Smooth muscle cell of the umbilical artery (primary cell): Measurements from ENCODE around the gene NHERF1. TPM values are rescaled to one million over a fixed set of nuclear protein-coding genes. Genes with fewer than 3 reads are reported as not detected.

ENCODE experiments used
- total RNA-seq: library from RNA; depleted of rRNA; stranded (reverse); fragments of >200 nt; gene quantifications from 2 replicates; pipeline ENCODE4 v1.2.3, GENCODE V29; 2014

Gene NHERF1
- total RNA-seq = 14.6 and 37.0 TPM in 2 replicates

GRCh38 chr17:74748529-74749278 is at the start of gene NHERF1:
Gene NHERF1, plus strand, starts transcription at chr17:74748628. Its CDS starts 219 bp downstream, at chr17:74748847.

GRCh38 chr17:74712756-74713155 is 35.7 kb upstream of the NHERF1 start, which contains the start of gene CD300LF:
Gene CD300LF, minus strand, starts transcription at chr17:74712923. Its CDS starts 57 bp downstream, at chr17:74712866.

GRCh38 chr17:74736513-74737298 is 11.7 kb upstream of the NHERF1 start, which contains the start of gene RAB37:
Gene RAB37, plus strand, starts transcription at chr17:74737256. Its CDS starts 17 bp downstream, at chr17:74737273.

GRCh38 chr17:74776044-74776962 is 27.9 kb downstream of the NHERF1 start, which contains the start of gene NAT9:
Gene NAT9, minus strand, starts transcription at chr17:74776345. Its CDS starts 647 bp downstream, at chr17:74775698.

Other genes starting within 250 kb of the NHERF1 start
- gene CD300LB, start 217.2 kb upstream of the NHERF1 start, total RNA-seq = not detected in 2 replicates
- not detected in 2 replicates for gene CD300C, start 202.5 kb upstream of the NHERF1 start, total RNA-seq
- not detected in 2 replicates for gene CD300H, start 181.1 kb upstream of the NHERF1 start, total RNA-seq
- not detected in 2 replicates for gene CD300LD, start 156.3 kb upstream of the NHERF1 start, total RNA-seq
- not detected in 2 replicates for gene CD300E, start 124.9 kb upstream of the NHERF1 start, total RNA-seq
- gene CD300LF, start 35.7 kb upstream of the NHERF1 start, total RNA-seq = not detected in 2 replicates
- 0.23 and 0.30 TPM in 2 replicates for gene RAB37, start 11.4 kb upstream of the NHERF1 start, total RNA-seq
- 55.5 and 64.7 TPM in 2 replicates for gene NAT9, start 27.7 kb downstream of the NHERF1 start, total RNA-seq
- 0.18 and 0.30 TPM in 2 replicates for gene GRIN2C, start 111.3 kb downstream of the NHERF1 start, total RNA-seq
- gene FDXR, start 124.4 kb downstream of the NHERF1 start, total RNA-seq = 45.0 and 52.9 TPM in 2 replicates
- not detected in 2 replicates for gene FADS6, start 145.0 kb downstream of the NHERF1 start, total RNA-seq
- gene USH1G, start 174.6 kb downstream of the NHERF1 start, total RNA-seq = not detected in 2 replicates
- not detected in 2 replicates for gene OTOP2, start 175.6 kb downstream of the NHERF1 start, total RNA-seq
- gene OTOP3, start 187.3 kb downstream of the NHERF1 start, total RNA-seq = not detected in 2 replicates
- 0.18 and 0.30 TPM in 2 replicates for gene HID1, start 224.1 kb downstream of the NHERF1 start, total RNA-seq
- gene CDR2L, start 239.0 kb downstream of the NHERF1 start, total RNA-seq = 19.9 and 47.2 TPM in 2 replicates